ENCODE data around the gene TRAFD1. TPM values are rescaled to one million over a fixed set of nuclear protein-coding genes. Genes with fewer than 3 reads are reported as not detected.

TRAFD1 gene
- total and polyA plus RNA-seq, 2 of the 8 experiments (the other 6 are each of a cell fraction or from before 2014, with no cell fraction given) = 18.1 to 33.1 TPM

DNA sequence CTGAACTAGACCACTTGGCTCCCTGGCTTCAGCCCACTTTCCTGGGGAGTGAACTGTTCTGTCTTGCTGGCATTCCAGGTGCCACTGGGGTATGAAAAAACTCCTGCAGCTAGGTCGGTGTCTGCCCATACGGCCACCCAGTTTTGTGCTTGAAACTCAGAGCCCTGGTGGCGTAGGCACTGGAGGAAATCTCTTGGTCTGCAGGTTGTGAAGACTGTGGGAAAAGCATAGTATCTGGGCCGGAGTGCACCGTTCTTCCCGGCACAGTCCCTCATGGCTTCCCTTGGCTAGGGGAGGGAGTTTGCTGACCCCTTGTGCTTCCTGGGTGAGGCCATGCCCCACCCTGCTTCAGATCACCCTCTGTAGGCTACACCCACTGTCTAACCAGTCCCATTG lies 33.8 kb downstream of the TRAFD1 start (continued):
- TF ChIP-seq SP2 (IDR thresholded peaks at IDR 0.05; ENCODE audit: low read length) (no peak), JUN (IDR thresholded peaks at IDR 0.05; ENCODE audit: low read depth, low read length) (no peak), ASH2L (IDR thresholded peaks at IDR 0.05; ENCODE audit: low read length) (no peak), JUND (IDR thresholded peaks at IDR 0.05; ENCODE audit: low read length) (no peak), GTF2F1 (IDR thresholded peaks at IDR 0.05; ENCODE audit: borderline replicate concordance, low read depth, low read length) (no peak)
- TF ChIP-seq, protein P1, sequence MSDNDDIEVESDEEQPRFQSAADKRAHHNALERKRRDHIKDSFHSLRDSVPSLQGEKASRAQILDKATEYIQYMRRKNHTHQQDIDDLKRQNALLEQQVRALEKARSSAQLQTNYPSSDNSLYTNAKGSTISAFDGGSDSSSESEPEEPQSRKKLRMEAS (IDR thresholded peaks at IDR 0.05) = no peak

Data from H1 (cell line).